ENCODE data around the gene SLC9A3. TPM values are rescaled to one million over a fixed set of nuclear protein-coding genes. Genes with fewer than 3 reads are reported as not detected.

Gene SLC9A3
- total RNA-seq, 1 experiment from 2014 or later = 1.9 TPM

DNA sequence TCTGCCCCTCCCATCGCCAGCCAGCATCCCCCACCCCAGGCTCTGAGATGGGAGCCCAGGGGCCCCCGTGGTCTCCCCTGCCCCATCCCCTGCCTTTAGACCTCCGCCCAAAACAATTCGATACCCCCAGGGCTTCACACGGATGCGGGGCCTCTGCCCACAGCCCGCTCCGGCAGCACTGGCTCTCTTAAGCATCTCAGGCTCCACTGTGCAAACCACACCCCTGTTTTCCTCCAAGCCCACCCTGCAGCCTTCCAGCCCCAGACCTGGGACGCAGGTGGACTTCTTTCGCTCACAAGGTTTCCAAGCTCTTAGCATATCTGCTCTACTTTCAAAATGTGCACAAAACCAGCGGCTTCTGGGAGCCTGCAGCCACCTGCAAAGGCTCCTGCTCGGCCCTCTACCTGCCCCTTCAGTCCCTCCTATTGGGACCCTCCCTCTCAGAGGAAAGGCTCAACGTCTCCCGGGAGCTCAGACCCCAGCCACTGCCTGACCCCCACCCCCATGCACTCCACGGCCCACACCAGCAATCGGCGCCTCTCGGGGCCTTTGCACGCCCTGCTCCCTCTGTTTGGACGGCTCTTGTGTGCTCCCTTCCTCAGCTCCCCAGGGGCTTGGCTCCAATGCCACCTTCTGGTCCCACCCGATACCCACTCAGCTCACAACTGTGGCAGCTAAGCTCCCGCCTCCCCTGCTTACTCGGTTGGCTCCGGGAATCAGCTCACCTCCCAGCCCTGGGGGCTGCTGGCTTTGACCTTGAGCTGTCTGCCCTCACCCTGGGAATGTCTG is 918 bp upstream of the SLC9A3 start:
- no peak for DNase-seq (ENCODE audit: low spot score)
- intact Hi-C loops (cut with micrococcal nuclease; ENCODE audit: unreplicated experiment) = no loop called here
- Histone ChIP-seq H3K27ac (ENCODE audit: low read depth, low read length, poor library complexity, severe bottlenecking) (no peak overlapping the region), H3K4me3 (ENCODE audit: low read depth, low read length, poor library complexity, severe bottlenecking) (no peak overlapping the region), H3K4me1 (ENCODE audit: insufficient read depth, low read length, poor library complexity, severe bottlenecking) (peaks cover 10% of the 10 kb centered on the region), H3K36me3 (ENCODE audit: insufficient read depth, low read length, poor library complexity, severe bottlenecking) (no peaks in the 10 kb centered on the region), H3K9me3 (ENCODE audit: low read depth, low read length, poor library complexity, severe bottlenecking) (no peaks in the 10 kb centered on the region), H3K27me3 (replicated peaks; ENCODE audit: insufficient read depth, low read depth, low read length, poor library complexity) (peaks cover 87% of the 10 kb centered on the region)
- ChIA-PET POLR2A (ENCODE audit: low non-redundant PET) (no interaction called here), CTCF (interaction anchor here (0.7 kb wide), 1 partner anchor 173 kb away, joined by 4 read pairs; no protein-coding TSS in a partner anchor)
- no TSS peak for BruUV-seq (replicated peaks)
- peak; percentile 88 for TF ChIP-seq EZH2 (IDR thresholded peaks at IDR 0.05; ENCODE audit: borderline replicate concordance, low read depth, low read length, poor library complexity, severe bottlenecking)
- TF ChIP-seq, protein P1, sequence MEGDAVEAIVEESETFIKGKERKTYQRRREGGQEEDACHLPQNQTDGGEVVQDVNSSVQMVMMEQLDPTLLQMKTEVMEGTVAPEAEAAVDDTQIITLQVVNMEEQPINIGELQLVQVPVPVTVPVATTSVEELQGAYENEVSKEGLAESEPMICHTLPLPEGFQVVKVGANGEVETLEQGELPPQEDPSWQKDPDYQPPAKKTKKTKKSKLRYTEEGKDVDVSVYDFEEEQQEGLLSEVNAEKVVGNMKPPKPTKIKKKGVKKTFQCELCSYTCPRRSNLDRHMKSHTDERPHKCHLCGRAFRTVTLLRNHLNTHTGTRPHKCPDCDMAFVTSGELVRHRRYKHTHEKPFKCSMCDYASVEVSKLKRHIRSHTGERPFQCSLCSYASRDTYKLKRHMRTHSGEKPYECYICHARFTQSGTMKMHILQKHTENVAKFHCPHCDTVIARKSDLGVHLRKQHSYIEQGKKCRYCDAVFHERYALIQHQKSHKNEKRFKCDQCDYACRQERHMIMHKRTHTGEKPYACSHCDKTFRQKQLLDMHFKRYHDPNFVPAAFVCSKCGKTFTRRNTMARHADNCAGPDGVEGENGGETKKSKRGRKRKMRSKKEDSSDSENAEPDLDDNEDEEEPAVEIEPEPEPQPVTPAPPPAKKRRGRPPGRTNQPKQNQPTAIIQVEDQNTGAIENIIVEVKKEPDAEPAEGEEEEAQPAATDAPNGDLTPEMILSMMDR (conservative IDR thresholded peaks at IDR 0.05; ENCODE audit: low read depth, low read length) = no peak

DNA sequence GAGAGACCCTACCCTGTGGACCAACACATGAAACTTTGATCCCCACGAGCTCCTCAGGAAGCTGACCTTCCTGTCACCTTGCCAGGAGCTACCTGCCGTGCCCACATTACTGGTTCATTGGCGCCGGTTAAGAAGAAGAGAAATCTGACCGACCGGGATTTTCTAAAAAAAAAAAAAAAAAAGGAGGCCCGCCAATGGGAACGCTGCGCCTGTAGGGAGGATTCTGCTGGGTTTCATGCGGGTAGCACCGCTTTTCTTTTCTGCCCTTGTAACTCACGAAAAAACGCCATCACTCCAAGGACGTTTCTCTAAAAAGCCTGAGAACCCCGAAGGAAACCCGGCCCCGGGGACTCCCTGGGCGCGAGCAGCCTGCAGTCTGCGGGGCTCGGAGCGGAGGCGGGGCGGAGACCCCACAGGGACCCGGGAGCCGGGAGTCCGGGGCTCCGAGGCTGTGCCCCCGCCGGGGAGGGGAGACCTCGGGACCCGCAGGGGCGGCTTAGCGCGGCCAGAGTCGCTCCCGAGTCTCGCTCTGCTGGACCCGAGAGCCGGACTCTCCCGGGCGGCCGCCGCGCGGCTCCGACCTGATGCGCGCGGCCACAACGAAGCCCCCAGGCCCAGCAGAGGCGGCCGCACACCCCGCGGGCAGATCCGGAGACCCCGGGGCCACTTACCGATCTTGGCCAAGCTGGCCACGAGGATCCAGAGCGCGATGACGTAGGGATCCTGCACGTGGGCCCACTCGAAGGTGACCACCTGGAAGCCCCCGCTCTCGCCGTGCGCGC is 617 bp downstream of the SLC9A3 start:
- ChIA-PET CTCF (no interaction called here), POLR2A (ENCODE audit: low non-redundant PET) (no interaction called here)
- peak overlapping the region; percentile 16 for H3K4me3 ChIP-seq (ENCODE audit: low read depth, low read length, poor library complexity, severe bottlenecking)
- intact Hi-C loops (cut with micrococcal nuclease; ENCODE audit: unreplicated experiment) = no loop called here
- H3K9me3 ChIP-seq (ENCODE audit: low read depth, low read length, poor library complexity, severe bottlenecking) = no peaks in the 10 kb centered on the region
- peak; percentile 33 for DNase-seq (ENCODE audit: low spot score)
- no TSS peak for BruUV-seq (replicated peaks)
- TF ChIP-seq EZH2 (IDR thresholded peaks at IDR 0.05; ENCODE audit: borderline replicate concordance, low read depth, low read length, poor library complexity, severe bottlenecking) = peak; percentile 100
- TF ChIP-seq, protein P1 (conservative IDR thresholded peaks at IDR 0.05; ENCODE audit: low read depth, low read length) = no peak
- H3K27ac ChIP-seq (ENCODE audit: low read depth, low read length, poor library complexity, severe bottlenecking) = no peak overlapping the region
- H3K27me3 ChIP-seq (replicated peaks; ENCODE audit: insufficient read depth, low read depth, low read length, poor library complexity) = peaks cover 79% of the 10 kb centered on the region
- H3K4me1 ChIP-seq (ENCODE audit: insufficient read depth, low read length, poor library complexity, severe bottlenecking) = peaks cover 10% of the 10 kb centered on the region
- H3K36me3 ChIP-seq (ENCODE audit: insufficient read depth, low read length, poor library complexity, severe bottlenecking) = no peaks in the 10 kb centered on the region

DNA sequence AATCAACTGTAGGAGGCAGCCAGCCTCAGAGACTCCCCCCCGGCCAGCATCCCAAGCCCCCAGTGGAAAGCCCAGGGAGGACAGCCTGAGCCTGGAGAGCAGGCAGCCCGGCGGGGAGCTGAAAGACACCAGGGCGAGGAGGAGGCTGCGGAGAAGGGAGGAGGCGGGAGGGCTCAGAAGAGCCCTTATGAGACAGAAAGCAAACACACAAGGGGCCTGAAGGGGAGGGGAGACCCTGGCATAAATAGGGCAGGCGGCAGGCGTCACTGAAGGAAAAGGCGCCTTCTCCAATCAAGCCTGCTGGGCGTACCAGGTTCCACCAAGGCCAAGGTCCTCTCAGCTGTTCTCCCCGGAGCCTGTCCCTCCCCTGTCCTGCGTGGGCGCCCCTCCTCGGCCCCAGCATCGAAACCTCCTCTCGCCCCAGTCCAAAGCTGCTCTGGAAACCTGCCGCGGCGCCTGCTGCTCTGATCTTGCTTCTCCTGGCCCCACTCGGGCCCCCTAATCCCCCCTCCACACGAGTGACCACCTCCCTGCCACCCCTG is 1.3 kb downstream of the SLC9A3 start:
- POLR2A ChIA-PET (ENCODE audit: low non-redundant PET) = no interaction called here
- DNase-seq (ENCODE audit: low spot score) = peak; percentile 42
- Histone ChIP-seq H3K36me3 (ENCODE audit: insufficient read depth, low read length, poor library complexity, severe bottlenecking) (no peaks in the 10 kb centered on the region), H3K27ac (ENCODE audit: low read depth, low read length, poor library complexity, severe bottlenecking) (no peak overlapping the region), H3K4me3 (ENCODE audit: low read depth, low read length, poor library complexity, severe bottlenecking) (peak overlapping the region; percentile 16), H3K4me1 (ENCODE audit: insufficient read depth, low read length, poor library complexity, severe bottlenecking) (peaks cover 10% of the 10 kb centered on the region), H3K27me3 (replicated peaks; ENCODE audit: insufficient read depth, low read depth, low read length, poor library complexity) (peaks cover 75% of the 10 kb centered on the region), H3K9me3 (ENCODE audit: low read depth, low read length, poor library complexity, severe bottlenecking) (no peaks in the 10 kb centered on the region)
- TF ChIP-seq, protein P1 (conservative IDR thresholded peaks at IDR 0.05; ENCODE audit: low read depth, low read length) = no peak
- TF ChIP-seq EZH2 (IDR thresholded peaks at IDR 0.05; ENCODE audit: borderline replicate concordance, low read depth, low read length, poor library complexity, severe bottlenecking) = no peak
- BruUV-seq (replicated peaks) = no TSS peak
- intact Hi-C loops (cut with micrococcal nuclease; ENCODE audit: unreplicated experiment) = no loop called here
- CTCF ChIA-PET = no interaction called here

Data from A673 (cell line).